Left lobe of liver (tissue), 2 donors: Measurements from ENCODE around the gene SKIC3. TPM values are rescaled to one million over a fixed set of nuclear protein-coding genes. Genes with fewer than 3 reads are reported as not detected.
A peak's percentile ranks its signal among the peaks of the same experiment; 100 is the strongest.

ENCODE experiments used
- ATAC-seq: fragments of 200-7000 bp; cut with Tn5 transposase; one replicate; pipeline ENCODE4 v1.9.1; 2020; ENCODE audit warnings: mild to moderate bottlenecking, moderate library complexity
- DNase-seq: peaks from one replicate; pipeline ENCODE4 v3.0.0-alpha.2; 2020; ENCODE audit warnings: low spot score
- total RNA-seq: library from RNA; stranded (reverse); gene quantifications from one replicate; pipeline ENCODE4 v1.2.1, GENCODE V29; 2021
- donor health status: DM: no; HTN: no; CAD: no; lungs with moderate emphysema.
- donor health status: DM: no; HTN: yes; CAD: no.

The SKIC3 gene
- total RNA-seq = 32.6 TPM

- peak; percentile 93 for ATAC-seq
- DNase-seq = peak; percentile 96
These were observed at the start of gene SKIC3, which contains the start of gene ARSK for GRCh38 chr5:95554647-95555548. TSS of gene SKIC3 (minus strand) at chr5:95554977. CDS start at chr5:95547150, 7,827 bp downstream. TSS of gene ARSK (plus strand) at chr5:95555101. CDS start at chr5:95555279, 178 bp downstream.

GRCh38 chr5:95600557-95600956 lies 45.8 kb upstream of the SKIC3 start:
- ATAC-seq (no peak), DNase-seq (no peak)

- ATAC-seq (no peak), DNase-seq (no peak)
These were observed 44.5 kb upstream of the SKIC3 start for GRCh38 chr5:95599252-95599651.

- ATAC-seq (peak; percentile 94), DNase-seq (peak; percentile 80)
These were observed 40.6 kb upstream of the SKIC3 start for GRCh38 chr5:95595289-95595931.

GRCh38 chr5:95591490-95591901 lies 36.7 kb upstream of the SKIC3 start:
- ATAC-seq (no peak), DNase-seq (no peak)

- ATAC-seq = no peak
- no peak for DNase-seq
These were observed 36.1 kb upstream of the SKIC3 start for GRCh38 chr5:95590880-95591279.

GRCh38 chr5:95583992-95584391 lies 29.2 kb upstream of the SKIC3 start:
- DNase-seq (no peak), ATAC-seq (no peak)

- ATAC-seq = no peak
- DNase-seq = no peak
These were observed 26.8 kb upstream of the SKIC3 start for GRCh38 chr5:95581576-95581975.

GRCh38 chr5:95572016-95572415 lies 17.2 kb upstream of the SKIC3 start:
- ATAC-seq = no peak
- DNase-seq = no peak

- ATAC-seq (no peak), DNase-seq (no peak)
These were observed 10.6 kb upstream of the SKIC3 start for GRCh38 chr5:95565280-95565920.

- DNase-seq (no peak), ATAC-seq (no peak)
These were observed 9.7 kb upstream of the SKIC3 start for GRCh38 chr5:95564450-95564849.

GRCh38 chr5:95563367-95563766 lies 8.6 kb upstream of the SKIC3 start:
- ATAC-seq (no peak), DNase-seq (no peak)

GRCh38 chr5:95562282-95562681 lies 7.5 kb upstream of the SKIC3 start:
- no peak for DNase-seq
- no peak for ATAC-seq

GRCh38 chr5:95557841-95558240 lies 3.1 kb upstream of the SKIC3 start:
- ATAC-seq (no peak), DNase-seq (no peak)

GRCh38 chr5:95555553-95555952 lies 776 bp upstream of the SKIC3 start:
- ATAC-seq (no peak), DNase-seq (no peak)

- DNase-seq = no peak
- ATAC-seq = peak; percentile 44
These were observed 488 bp downstream of the SKIC3 start for GRCh38 chr5:95554331-95554646.

GRCh38 chr5:95549030-95549429 lies 5.7 kb downstream of the SKIC3 start:
- no peak for DNase-seq
- no peak for ATAC-seq

GRCh38 chr5:95543017-95543705 lies 11.6 kb downstream of the SKIC3 start:
- peak; percentile 50 for ATAC-seq
- no peak for DNase-seq

- DNase-seq = no peak
- ATAC-seq = no peak
These were observed 17.3 kb downstream of the SKIC3 start for GRCh38 chr5:95537501-95537900.

GRCh38 chr5:95533761-95534160 lies 21.0 kb downstream of the SKIC3 start:
- DNase-seq (no peak), ATAC-seq (no peak)

GRCh38 chr5:95533106-95533505 lies 21.7 kb downstream of the SKIC3 start:
- no peak for ATAC-seq

More at GRCh38 chr5:95533106-95533505, 21.7 kb downstream of the SKIC3 start:
- no peak for DNase-seq
